ENCODE results near the gene NUP37.
A peak's percentile ranks its signal among the peaks of the same experiment; 100 is the strongest.
"Not testable (repeated sequence)": the region's sequence is repeated elsewhere in the genome, so short reads cannot be mapped to it uniquely, and the experiment has no call there.

Gene NUP37

DNA sequence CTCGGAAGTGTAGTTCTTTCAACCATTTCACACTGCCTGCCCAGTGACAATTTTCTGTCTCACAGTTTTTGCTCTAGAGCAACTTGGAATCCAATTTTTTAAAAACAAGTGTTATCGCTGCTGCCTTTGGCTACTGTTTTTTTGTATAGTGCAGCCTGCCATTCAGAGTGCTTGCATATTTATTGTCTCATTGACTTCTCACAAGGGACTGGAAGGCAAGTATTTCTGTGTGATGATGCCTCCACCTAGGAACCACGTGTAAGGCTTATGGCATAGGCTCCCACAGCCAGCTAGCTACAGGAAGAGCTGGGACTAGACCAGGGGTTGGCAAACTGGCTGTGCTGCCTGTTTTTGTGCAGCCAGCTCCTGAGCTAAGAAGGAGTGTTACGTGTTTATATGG lies 972 bp upstream of the NUP37 start:
- Histone ChIP-seq H3K4me1 (ENCODE audit: insufficient read depth, low read length) (peaks cover 15% of the 10 kb centered on the region), H3K27ac (ENCODE audit: low read depth, low read length) (peak overlapping the region; percentile 84), H3K36me3 (ENCODE audit: insufficient read depth, low read length) (peaks cover 50% of the 10 kb centered on the region), H3K9me3 (ENCODE audit: insufficient read depth, low read depth, low read length) (no peaks in the 10 kb centered on the region), H3K9ac (ENCODE audit: low read depth, low read length) (peak overlapping the region; percentile 92), H3K4me3 (ENCODE audit: low read length) (peak overlapping the region; percentile 97), H3K27me3 (ENCODE audit: insufficient read depth, low read length) (no peaks in the 10 kb centered on the region)
- 33% methylated on average over 4 of the region's 4 CpGs for WGBS

DNA sequence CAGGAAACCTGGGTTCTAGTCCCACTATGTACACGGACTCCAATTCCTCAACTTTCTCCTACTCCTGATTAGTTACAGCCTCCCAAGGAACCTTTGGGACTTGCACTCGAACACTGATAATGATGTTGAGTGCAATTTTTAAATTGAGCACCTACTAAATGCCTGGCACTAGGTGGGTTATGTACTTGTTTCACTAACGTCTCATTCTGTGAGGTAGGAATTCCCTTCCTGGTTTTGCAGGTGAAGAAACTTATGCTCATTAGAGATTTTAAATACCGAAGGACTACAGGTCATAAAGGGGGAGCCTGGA lies 605 bp upstream of the NUP37 start:
- 0% methylated on average over 4 of the region's 4 CpGs for WGBS
- H3K36me3 ChIP-seq (ENCODE audit: insufficient read depth, low read length) = peaks cover 50% of the 10 kb centered on the region

DNA sequence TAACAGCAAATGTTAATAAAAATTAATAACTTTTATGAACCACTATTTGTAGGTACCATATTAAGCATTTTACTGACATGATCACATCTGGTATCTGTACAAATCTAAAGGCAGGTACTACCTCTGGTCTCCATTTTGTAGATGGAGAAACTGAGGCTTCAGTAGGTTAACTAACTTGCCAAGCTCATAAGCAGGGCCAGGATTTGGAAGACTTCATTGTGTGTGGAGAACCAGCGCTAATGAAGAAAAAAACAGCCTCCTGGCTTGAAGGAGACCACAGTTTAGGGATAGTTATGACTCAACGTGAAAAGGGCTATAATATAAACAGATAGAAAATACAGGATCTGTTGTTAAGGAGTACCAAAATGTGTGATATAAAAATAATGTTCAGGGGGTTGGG lies 1.0 kb downstream of the NUP37 start:
- no peak overlapping the region for H3K27ac ChIP-seq (ENCODE audit: low read depth, low read length)
- H3K36me3 ChIP-seq (ENCODE audit: insufficient read depth, low read length) = peaks cover 44% of the 10 kb centered on the region
- H3K9me3 ChIP-seq (ENCODE audit: insufficient read depth, low read depth, low read length) = no peaks in the 10 kb centered on the region
- H3K4me3 ChIP-seq (ENCODE audit: low read length) = peak overlapping the region; percentile 97
- H3K27me3 ChIP-seq (ENCODE audit: insufficient read depth, low read length) = no peaks in the 10 kb centered on the region
- peaks cover 18% of the 10 kb centered on the region for H3K4me1 ChIP-seq (ENCODE audit: insufficient read depth, low read length)
- 94% methylated on average over 2 of the region's 2 CpGs for WGBS
- peak overlapping the region; percentile 92; the same call in 1 of the 2 replicates for H3K9ac ChIP-seq (ENCODE audit: low read depth, low read length)

More for the DNA sequence above, 605 bp upstream of the NUP37 start:
- Histone ChIP-seq H3K9ac (ENCODE audit: low read depth, low read length) (peak overlapping the region; percentile 92), H3K27ac (ENCODE audit: low read depth, low read length) (peak overlapping the region; percentile 84), H3K4me1 (ENCODE audit: insufficient read depth, low read length) (peaks cover 15% of the 10 kb centered on the region), H3K4me3 (ENCODE audit: low read length) (peak overlapping the region; percentile 97), H3K9me3 (ENCODE audit: insufficient read depth, low read depth, low read length) (no peaks in the 10 kb centered on the region), H3K27me3 (ENCODE audit: insufficient read depth, low read length) (no peaks in the 10 kb centered on the region)

DNA sequence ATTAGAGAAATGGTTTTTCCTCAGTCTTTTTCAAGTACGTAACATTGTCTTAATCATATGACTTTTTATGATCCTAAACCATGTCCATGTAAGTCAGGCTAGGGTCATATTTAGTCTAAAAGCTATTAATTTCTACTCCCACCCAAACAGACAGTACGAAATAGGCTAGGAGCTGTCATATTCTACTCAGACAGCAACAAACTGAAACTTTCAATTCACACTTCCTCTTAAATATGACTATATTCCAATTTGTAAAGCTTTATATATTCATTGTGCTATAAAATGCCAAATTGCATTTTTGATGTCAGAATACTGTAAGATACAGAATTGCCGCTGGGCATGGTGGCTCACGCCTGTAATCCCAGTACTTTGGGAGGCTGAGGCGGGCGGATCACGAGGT lies 3.5 kb downstream of the NUP37 start:
- Histone ChIP-seq H3K4me3 (ENCODE audit: low read length) (no peak overlapping the region), H3K4me1 (ENCODE audit: insufficient read depth, low read length) (peaks cover 26% of the 10 kb centered on the region), H3K27me3 (ENCODE audit: insufficient read depth, low read length) (no peaks in the 10 kb centered on the region), H3K9me3 (ENCODE audit: insufficient read depth, low read depth, low read length) (no peaks in the 10 kb centered on the region), H3K27ac (ENCODE audit: low read depth, low read length) (no peak overlapping the region), H3K9ac (ENCODE audit: low read depth, low read length) (no peak overlapping the region), H3K36me3 (ENCODE audit: insufficient read depth, low read length) (peaks cover 54% of the 10 kb centered on the region)
- WGBS = 95% methylated on average over 6 of the region's 7 CpGs

DNA sequence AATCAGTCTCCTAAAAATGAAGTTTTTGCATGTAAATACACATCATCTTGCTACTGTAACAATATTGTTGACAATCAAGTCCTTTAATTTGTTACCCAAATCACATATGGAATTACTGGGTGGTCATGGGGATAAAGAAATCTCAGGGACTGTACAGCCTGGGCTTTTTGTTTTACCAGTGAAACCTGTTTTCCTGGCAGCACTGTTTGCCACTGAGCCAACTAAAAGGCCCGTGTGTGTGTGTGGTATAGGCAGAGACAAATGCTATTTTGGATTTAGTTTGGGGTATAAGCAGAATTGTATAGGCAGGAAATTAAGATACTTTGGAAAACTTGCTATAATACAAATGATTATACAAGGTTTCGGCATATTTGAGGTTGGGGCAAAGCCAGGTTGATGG lies 5.7 kb downstream of the NUP37 start:
- no peak overlapping the region for H3K9ac ChIP-seq (ENCODE audit: low read depth, low read length)
- no peaks in the 10 kb centered on the region for H3K9me3 ChIP-seq (ENCODE audit: insufficient read depth, low read depth, low read length)
- H3K4me3 ChIP-seq (ENCODE audit: low read length) = no peak overlapping the region
- H3K27ac ChIP-seq (ENCODE audit: low read depth, low read length) = no peak overlapping the region; the same call in 1 of the 2 replicates
- peaks cover 76% of the 10 kb centered on the region for H3K36me3 ChIP-seq (ENCODE audit: insufficient read depth, low read length)
- H3K4me1 ChIP-seq (ENCODE audit: insufficient read depth, low read length) = peaks cover 21% of the 10 kb centered on the region
- H3K27me3 ChIP-seq (ENCODE audit: insufficient read depth, low read length) = no peaks in the 10 kb centered on the region
- 76% methylated on average over 1 of the region's 2 CpGs for WGBS

DNA sequence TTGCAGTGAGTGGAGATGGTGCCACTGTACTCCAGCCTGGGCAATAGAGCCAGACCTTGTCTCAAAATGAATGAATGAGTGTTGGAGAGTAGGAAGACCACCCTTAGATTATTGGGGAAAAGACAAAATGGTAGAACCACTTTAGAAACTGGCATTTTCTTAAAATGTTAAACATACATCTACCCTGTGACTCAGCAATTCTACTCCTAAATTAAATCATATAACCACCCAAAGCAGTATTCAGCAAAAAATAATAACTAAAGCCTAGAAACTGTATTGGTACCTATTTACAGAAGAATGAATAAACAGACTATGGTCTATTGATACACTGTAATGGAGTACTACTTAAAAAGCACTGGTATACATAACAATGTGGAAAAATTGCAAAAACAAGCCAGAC lies 9.1 kb downstream of the NUP37 start:
- H3K9ac ChIP-seq (ENCODE audit: low read depth, low read length) = no peak overlapping the region
- peaks cover 81% of the 10 kb centered on the region for H3K36me3 ChIP-seq (ENCODE audit: insufficient read depth, low read length)
- H3K27me3 ChIP-seq (ENCODE audit: insufficient read depth, low read length) = no peaks in the 10 kb centered on the region
- peaks cover 6% of the 10 kb centered on the region; the same call in 1 of the 2 replicates for H3K9me3 ChIP-seq (ENCODE audit: insufficient read depth, low read depth, low read length)
- H3K4me1 ChIP-seq (ENCODE audit: insufficient read depth, low read length) = peaks cover 16% of the 10 kb centered on the region
- no peak overlapping the region for H3K27ac ChIP-seq (ENCODE audit: low read depth, low read length)
- H3K4me3 ChIP-seq (ENCODE audit: low read length) = no peak overlapping the region

DNA sequence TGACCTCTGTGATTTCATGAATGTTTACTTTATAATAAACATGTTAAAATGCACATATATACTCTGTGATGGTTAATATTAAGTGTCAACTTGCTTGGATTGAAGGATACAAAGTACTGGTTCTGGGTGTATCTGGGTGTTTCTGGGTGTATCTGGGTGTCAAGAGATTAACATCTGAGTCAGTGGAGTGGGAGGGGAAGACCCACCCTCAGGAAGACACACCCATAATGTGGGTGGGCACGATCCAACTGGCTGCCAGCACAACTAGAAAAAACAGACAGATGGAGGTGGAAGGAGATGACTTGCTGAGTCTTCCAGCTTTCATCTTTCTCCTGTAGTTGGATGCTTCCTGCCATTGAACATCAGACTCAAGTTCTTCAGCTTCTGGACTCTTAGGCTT lies 11.9 kb downstream of the NUP37 start:
- H3K9ac ChIP-seq (ENCODE audit: low read depth, low read length) = no peak overlapping the region
- 93% methylated on average over 1 of the region's 1 CpG for WGBS
- no peak overlapping the region for H3K27ac ChIP-seq (ENCODE audit: low read depth, low read length)
- H3K36me3 ChIP-seq (ENCODE audit: insufficient read depth, low read length) = peaks cover 96% of the 10 kb centered on the region
- peaks cover 6% of the 10 kb centered on the region; the same call in 1 of the 2 replicates for H3K9me3 ChIP-seq (ENCODE audit: insufficient read depth, low read depth, low read length)
- H3K4me3 ChIP-seq (ENCODE audit: low read length) = no peak overlapping the region
- H3K4me1 ChIP-seq (ENCODE audit: insufficient read depth, low read length) = peaks cover 5% of the 10 kb centered on the region
- no peaks in the 10 kb centered on the region for H3K27me3 ChIP-seq (ENCODE audit: insufficient read depth, low read length)

DNA sequence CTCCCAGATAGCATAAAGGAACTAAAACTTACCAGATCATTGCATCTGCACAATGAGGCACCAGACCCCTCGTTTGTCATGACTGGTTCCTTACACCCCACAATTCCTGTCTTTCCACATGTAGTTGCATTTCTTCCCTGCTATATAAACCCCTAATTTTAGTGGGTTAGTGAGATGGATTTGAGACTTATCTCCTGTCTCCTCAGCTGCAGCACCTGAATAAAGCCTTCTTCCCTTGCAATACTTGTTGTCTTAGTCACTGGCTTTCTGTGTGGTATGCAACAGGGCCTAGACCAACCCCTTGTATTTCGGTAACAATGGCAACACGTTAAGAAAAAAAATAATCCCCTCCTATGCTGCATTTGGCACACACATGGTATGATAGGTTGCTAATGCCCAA lies 13.0 kb downstream of the NUP37 start:
- 97% methylated on average over 3 of the region's 3 CpGs for WGBS
- Histone ChIP-seq H3K9me3 (ENCODE audit: insufficient read depth, low read depth, low read length) (peaks cover 6% of the 10 kb centered on the region; the same call in 1 of the 2 replicates), H3K27ac (ENCODE audit: low read depth, low read length) (no peak overlapping the region), H3K9ac (ENCODE audit: low read depth, low read length) (no peak overlapping the region), H3K4me1 (ENCODE audit: insufficient read depth, low read length) (no peaks in the 10 kb centered on the region), H3K4me3 (ENCODE audit: low read length) (no peak overlapping the region), H3K27me3 (ENCODE audit: insufficient read depth, low read length) (no peaks in the 10 kb centered on the region), H3K36me3 (ENCODE audit: insufficient read depth, low read length) (peaks cover 89% of the 10 kb centered on the region)

DNA sequence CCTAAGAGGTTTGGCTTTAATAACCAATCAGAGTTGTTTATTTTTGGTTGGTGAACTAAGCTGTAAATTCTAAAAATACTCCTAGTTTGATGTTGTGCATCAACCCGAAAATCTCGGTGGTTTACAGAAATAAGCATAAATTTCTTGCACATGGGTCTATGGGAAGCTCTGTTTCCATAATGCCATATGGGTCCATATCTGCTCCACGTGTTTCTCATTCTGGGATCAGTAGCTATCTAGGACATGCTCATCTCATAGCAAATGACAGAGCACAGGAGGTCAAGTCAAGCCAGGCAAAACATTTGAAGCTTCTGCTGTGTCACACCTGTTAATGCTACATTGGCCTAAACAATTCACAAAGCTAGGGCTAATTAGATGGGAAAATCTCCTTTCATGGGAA lies 23.1 kb downstream of the NUP37 start:
- Histone ChIP-seq H3K4me3 (ENCODE audit: low read length) (no peak overlapping the region), H3K4me1 (ENCODE audit: insufficient read depth, low read length) (no peaks in the 10 kb centered on the region), H3K9ac (ENCODE audit: low read depth, low read length) (no peak overlapping the region), H3K27ac (ENCODE audit: low read depth, low read length) (no peak overlapping the region), H3K36me3 (ENCODE audit: insufficient read depth, low read length) (peaks cover 94% of the 10 kb centered on the region), H3K27me3 (ENCODE audit: insufficient read depth, low read length) (no peaks in the 10 kb centered on the region), H3K9me3 (ENCODE audit: insufficient read depth, low read depth, low read length) (no peaks in the 10 kb centered on the region)
- 97% methylated on average over 3 of the region's 3 CpGs for WGBS

DNA sequence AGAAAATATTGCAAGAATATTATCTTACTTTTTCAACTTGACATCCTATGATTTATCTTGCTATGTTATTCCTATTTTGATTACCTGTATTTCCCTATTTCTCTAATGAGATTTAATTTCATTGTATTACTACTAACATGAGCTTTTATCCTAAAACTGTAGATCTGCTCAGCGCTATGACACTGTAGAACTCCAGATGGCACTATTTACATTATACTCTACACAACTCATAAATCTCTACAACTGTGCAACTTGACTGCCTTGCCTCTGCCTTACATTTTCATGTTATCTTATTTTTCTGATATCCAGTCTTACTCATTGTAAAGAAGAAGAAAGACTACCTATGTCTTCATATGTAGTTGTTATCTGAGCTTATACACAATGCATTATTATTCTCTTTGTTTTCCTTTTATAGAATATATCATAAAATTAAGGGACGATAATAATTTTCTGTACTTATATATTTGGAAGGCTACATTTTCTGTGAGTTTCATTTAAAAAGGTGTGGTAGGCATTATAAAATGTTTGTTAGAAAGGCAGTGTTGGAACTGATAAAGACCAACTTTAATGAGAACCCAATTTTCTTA lies 24.1 kb downstream of the NUP37 start:
- 91% methylated on average over 1 of the region's 2 CpGs for WGBS
- Histone ChIP-seq H3K36me3 (ENCODE audit: insufficient read depth, low read length) (peaks cover 93% of the 10 kb centered on the region), H3K4me3 (ENCODE audit: low read length) (no peak overlapping the region), H3K9ac (ENCODE audit: low read depth, low read length) (no peak overlapping the region), H3K9me3 (ENCODE audit: insufficient read depth, low read depth, low read length) (peaks cover 2% of the 10 kb centered on the region; the same call in 1 of the 2 replicates), H3K4me1 (ENCODE audit: insufficient read depth, low read length) (no peaks in the 10 kb centered on the region), H3K27me3 (ENCODE audit: insufficient read depth, low read length) (no peaks in the 10 kb centered on the region), H3K27ac (ENCODE audit: low read depth, low read length) (no peak overlapping the region)

DNA sequence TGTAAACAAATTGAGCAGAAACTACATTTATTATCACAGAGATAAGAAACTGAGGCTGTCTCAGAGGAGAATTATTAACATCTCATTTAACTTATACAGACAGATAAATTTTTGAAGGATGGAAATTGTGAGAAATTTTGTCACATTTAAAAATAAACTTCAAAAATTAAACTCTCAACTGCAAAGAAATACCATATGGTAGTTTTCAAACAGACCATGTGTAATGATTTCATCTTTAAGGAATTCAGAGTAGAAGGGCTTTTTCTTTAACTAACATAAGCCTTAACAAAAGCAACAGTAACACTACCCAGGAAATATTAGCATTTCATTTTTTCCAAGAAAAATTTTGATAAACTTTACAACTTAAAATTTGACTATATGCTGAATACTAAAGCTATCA lies 26.6 kb downstream of the NUP37 start:
- Histone ChIP-seq H3K9ac (ENCODE audit: low read depth, low read length) (no peak overlapping the region), H3K27me3 (ENCODE audit: insufficient read depth, low read length) (no peaks in the 10 kb centered on the region), H3K4me1 (ENCODE audit: insufficient read depth, low read length) (no peaks in the 10 kb centered on the region), H3K27ac (ENCODE audit: low read depth, low read length) (no peak overlapping the region), H3K9me3 (ENCODE audit: insufficient read depth, low read depth, low read length) (peaks cover 15% of the 10 kb centered on the region), H3K36me3 (ENCODE audit: insufficient read depth, low read length) (peaks cover 81% of the 10 kb centered on the region), H3K4me3 (ENCODE audit: low read length) (no peak overlapping the region)

DNA sequence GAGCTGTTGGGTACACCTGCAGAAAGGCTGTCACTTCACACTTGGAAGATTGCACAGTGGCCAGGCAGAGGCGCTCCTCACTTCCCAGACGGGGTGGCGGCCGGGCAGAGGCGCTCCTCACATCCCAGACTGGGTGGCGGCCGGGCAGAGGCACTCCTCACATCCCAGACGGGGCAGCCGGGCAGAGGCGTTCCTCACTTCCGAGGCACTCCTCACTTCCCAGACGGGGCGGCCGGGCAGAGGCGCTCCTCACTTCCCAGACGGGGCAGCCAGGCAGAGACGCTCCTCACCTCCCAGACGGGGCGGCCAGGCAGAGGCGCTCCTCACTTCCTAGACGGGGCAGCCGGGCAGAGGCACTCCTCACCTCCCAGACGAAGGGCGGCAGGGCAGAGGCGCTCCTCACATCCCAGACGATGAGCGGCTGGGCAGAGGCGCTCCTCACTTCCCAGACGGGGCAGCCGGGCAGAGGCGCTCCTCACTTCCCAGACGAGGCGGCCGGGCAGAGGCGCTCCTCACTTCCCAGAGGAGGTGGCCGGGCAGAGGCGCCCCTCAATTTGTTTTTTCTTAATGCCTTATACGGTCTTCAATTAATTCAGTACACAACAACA lies 30.6 kb downstream of the NUP37 start:
- Histone ChIP-seq H3K36me3 (ENCODE audit: insufficient read depth, low read length) (peaks cover 63% of the 10 kb centered on the region), H3K9me3 (ENCODE audit: insufficient read depth, low read depth, low read length) (peaks cover 15% of the 10 kb centered on the region)
- not testable (repeated sequence) for H3K9ac ChIP-seq (ENCODE audit: low read depth, low read length); H3K27me3 ChIP-seq (ENCODE audit: insufficient read depth, low read length); H3K27ac ChIP-seq (ENCODE audit: low read depth, low read length); H3K4me3 ChIP-seq (ENCODE audit: low read length); H3K4me1 ChIP-seq (ENCODE audit: insufficient read depth, low read length)
- WGBS = 96% methylated on average over 38 of the region's 38 CpGs

Measured in HUES64 (cell line).